IMR-90 (cell line): ENCODE data around the gene FNDC3B. TPM values are rescaled to one million over a fixed set of nuclear protein-coding genes. Genes with fewer than 3 reads are reported as not detected.

Experiments
- ATAC-seq: fragments of 200-7000 bp; cut with Tn5 transposase; 2 replicates; pipeline ENCODE4 v1.9.1; 2020; ENCODE audit warnings: low read depth, mild to moderate bottlenecking, moderate library complexity
- BruUV-seq: library from RNA; stranded (reverse); fragments of 400-500 nt; replicated peaks from 2 replicates; lab custom pipeline; 2021; lab: Mats Ljungman, UMichigan
- CTCF ChIA-PET: fragments of 300-600 bp; formaldehyde crosslinking; extraction: SDS; loops from one replicate; lab custom pipeline; 2021; ENCODE audit warnings: antibody characterized with exemption; lab: Yijun Ruan, JAX
- POLR2A ChIA-PET: fragments of 300-600 bp; sonication (Branson Sonifier 250); formaldehyde crosslinking; loops from one replicate; lab custom pipeline; 2022; ENCODE audit warnings: antibody characterized with exemption; ENCODE audit not compliant: unreplicated experiment; lab: Charles Lee
- DNase-seq: peaks from one replicate; pipeline ENCODE4 v3.0.0; 2013
- H2AFZ ChIP-seq: replicated peaks from 2 replicates; pipeline ENCODE3; 2013; ENCODE audit warnings: low read length, mild to moderate bottlenecking; ENCODE audit not compliant: poor library complexity
- H2AK5ac ChIP-seq: 2 replicates; pipeline ENCODE4 v1.6.1; 2013; ENCODE audit warnings: low read depth, low read length, inconsistent platforms
- H2AK9ac ChIP-seq: replicated peaks from 2 replicates; pipeline ENCODE3; 2013; ENCODE audit warnings: mild to moderate bottlenecking, low read depth, low read length, moderate library complexity; ENCODE audit not compliant: poor library complexity
- H2BK120ac ChIP-seq: 2 replicates; pipeline ENCODE4 v1.6.1; 2013; ENCODE audit warnings: low read depth, low read length, inconsistent platforms
- H2BK15ac ChIP-seq: 3 replicates; pipeline ENCODE4 v1.6.1; 2013; ENCODE audit warnings: low read depth, low read length, inconsistent platforms
- H2BK20ac ChIP-seq: 2 replicates; pipeline ENCODE4 v1.6.1; 2013; ENCODE audit warnings: low read depth, mild to moderate bottlenecking, inconsistent platforms, low read length, moderate library complexity
- H2BK5ac ChIP-seq: 2 replicates; pipeline ENCODE4 v1.6.1; 2013; ENCODE audit warnings: mild to moderate bottlenecking, low read depth, low read length, inconsistent platforms; ENCODE audit not compliant: poor library complexity, severe bottlenecking
- H3K14ac ChIP-seq: replicated peaks from 2 replicates; pipeline ENCODE4 v1.6.1; 2013; ENCODE audit warnings: low read depth, low read length, inconsistent platforms
- H3K18ac ChIP-seq: 2 replicates; pipeline ENCODE4 v1.6.1; 2013; ENCODE audit warnings: low read depth, low read length, control low read depth
- H3K23ac ChIP-seq: 2 replicates; pipeline ENCODE4 v1.6.1; 2013; ENCODE audit warnings: low read depth, low read length, inconsistent platforms
- H3K27ac ChIP-seq: 2 replicates; pipeline ENCODE4 v1.5.1; 2013; ENCODE audit warnings: mild to moderate bottlenecking, control low read depth, low read length; ENCODE audit not compliant: insufficient read depth
- H3K27me3 ChIP-seq: 2 replicates; pipeline ENCODE4 v1.6.1; 2013; ENCODE audit warnings: low read length; ENCODE audit not compliant: control insufficient read depth, insufficient read depth
- H3K36me3 ChIP-seq: 2 replicates; pipeline ENCODE4 v1.6.1; 2013; ENCODE audit warnings: low read length, mixed read lengths; ENCODE audit not compliant: control insufficient read depth, insufficient read depth
- H3K4ac ChIP-seq: 2 replicates; pipeline ENCODE4 v1.6.1; 2013; ENCODE audit warnings: low read depth, low read length, inconsistent platforms
- H3K4me1 ChIP-seq: 2 replicates; pipeline ENCODE4 v1.6.1; 2013; ENCODE audit warnings: low read length, mixed read lengths; ENCODE audit not compliant: control insufficient read depth, insufficient read depth
- H3K4me2 ChIP-seq: 2 replicates; pipeline ENCODE4 v1.6.1; 2013; ENCODE audit warnings: low read depth, mild to moderate bottlenecking, control low read depth, low read length, moderate library complexity
- H3K4me3 ChIP-seq: 2 replicates; pipeline ENCODE4 v1.5.1; 2013; ENCODE audit warnings: low read depth, mild to moderate bottlenecking, control low read depth, low read length, moderate library complexity; ENCODE audit not compliant: insufficient read depth
- H3K56ac ChIP-seq: 2 replicates; pipeline ENCODE4 v1.6.1; 2013; ENCODE audit warnings: low read length, inconsistent platforms; ENCODE audit not compliant: insufficient read depth; ENCODE audit errors: extremely low read depth
- H3K79me1 ChIP-seq, 2 experiments: 2 replicates each; pipeline ENCODE4 v1.6.1; 2013; ENCODE audit warnings: low read length in 2 of 2, inconsistent platforms in 1 of 2, low read depth in 1 of 2
- H3K9ac ChIP-seq: 2 replicates; pipeline ENCODE4 v1.6.1; 2013; ENCODE audit warnings: low read depth, low read length, control low read depth
- H3K9me1 ChIP-seq: 2 replicates; pipeline ENCODE4 v1.6.1; 2013; ENCODE audit warnings: low read length, inconsistent platforms; ENCODE audit not compliant: insufficient read depth
- H3K9me3 ChIP-seq: 2 replicates; pipeline ENCODE4 v1.6.1; 2013; ENCODE audit warnings: low read length; ENCODE audit not compliant: control insufficient read depth, insufficient read depth
- H4K20me1 ChIP-seq: 2 replicates; pipeline ENCODE4 v1.6.1; 2013; ENCODE audit warnings: low read length, inconsistent platforms; ENCODE audit not compliant: insufficient read depth
- H4K5ac ChIP-seq: 2 replicates; pipeline ENCODE4 v1.6.1; 2013; ENCODE audit warnings: mild to moderate bottlenecking, low read depth, low read length, control low read depth
- H4K8ac ChIP-seq, 2 experiments: 2 replicates each; pipeline ENCODE4 v1.6.1; 2013; ENCODE audit warnings: low read depth in 2 of 2, low read length in 2 of 2, control low read depth in 1 of 2, inconsistent platforms in 1 of 2
- H4K91ac ChIP-seq: 2 replicates; pipeline ENCODE4 v1.6.1; 2013; ENCODE audit warnings: low read depth, low read length, inconsistent platforms; ENCODE audit not compliant: insufficient read depth
- BHLHE40 ChIP-seq: fragments of 150-350 bp; IDR thresholded peaks from 2 replicates; pipeline ENCODE4 v1.6.1; 2016; ENCODE audit warnings: mild to moderate bottlenecking, low read depth, low read length
- CHD1 ChIP-seq: IDR thresholded peaks from 2 replicates; pipeline ENCODE4 v1.6.1; 2012; ENCODE audit warnings: low read depth, low read length, improper control_type of control experiment
- CTCF ChIP-seq: conservative IDR thresholded peaks from 2 replicates; pipeline ENCODE4 v1.5.1; 2012; ENCODE audit warnings: mild to moderate bottlenecking, low read depth, low read length, improper control_type of control experiment
- ELK1 ChIP-seq: fragments of 150-350 bp; IDR thresholded peaks from 2 replicates; pipeline ENCODE4 v1.6.1; 2016; ENCODE audit warnings: low read depth, mild to moderate bottlenecking, low read length, moderate library complexity, borderline replicate concordance
- FOS ChIP-seq: fragments of 150-350 bp; IDR thresholded peaks from 2 replicates; pipeline ENCODE4 v1.6.1; 2016; ENCODE audit warnings: low read depth, low read length
- MAFK ChIP-seq: IDR thresholded peaks from 2 replicates; pipeline ENCODE4 v1.6.1; 2012; ENCODE audit warnings: low read depth, low read length, improper control_type of control experiment
- MXI1 ChIP-seq: IDR thresholded peaks from 2 replicates; pipeline ENCODE4 v1.6.1; 2012; ENCODE audit warnings: low read depth, mild to moderate bottlenecking, low read length, moderate library complexity, borderline replicate concordance
- POLR2A ChIP-seq: IDR thresholded peaks from 2 replicates; pipeline ENCODE4 v1.6.1; 2012; ENCODE audit warnings: mild to moderate bottlenecking, low read depth, low read length
- RCOR1 ChIP-seq: IDR thresholded peaks from 2 replicates; pipeline ENCODE4 v1.6.1; 2012; ENCODE audit warnings: mild to moderate bottlenecking, low read length, improper control_type of control experiment; ENCODE audit not compliant: insufficient replicate concordance
- RFX5 ChIP-seq: IDR thresholded peaks from 2 replicates; pipeline ENCODE4 v1.8.0; 2012; ENCODE audit warnings: low read depth, mild to moderate bottlenecking, low read length, moderate library complexity
- SMC3 ChIP-seq: fragments of 150-350 bp; IDR thresholded peaks from 2 replicates; pipeline ENCODE4 v1.6.1; 2016; ENCODE audit warnings: low read depth, mild to moderate bottlenecking, antibody characterized with exemption, low read length, moderate library complexity
- USF2 ChIP-seq: fragments of 150-350 bp; IDR thresholded peaks from 2 replicates; pipeline ENCODE4 v1.6.1; 2017; ENCODE audit warnings: mild to moderate bottlenecking, antibody characterized with exemption, low read length, low read depth
- WGBS, 2 experiments: methylation state at CpG; one replicate each; pipeline versions ENCODE4 v1.1.5 to v1.1.7; 2013; ENCODE audit warnings: missing lambda C conversion rate in 2 of 2; ENCODE audit not compliant: insufficient read length in 1 of 2; ENCODE audit errors: extremely low coverage in 2 of 2; 5-methylcytosine and 5-hydroxymethylcytosine counted together
- dilution Hi-C: fragments of 300-500 bp; cut with HindIII; formaldehyde crosslinking; loops from one replicate; pipeline ENCODE4 v1.14.3; 2018; ENCODE audit warnings: low sequenced_read_pairs; ENCODE audit not compliant: unreplicated experiment
- in situ Hi-C: fragments of 300-500 bp; cut with MboI; formaldehyde crosslinking; loops from 3 replicates; pipeline ENCODE4 v1.14.3; 2019; ENCODE audit warnings: low sequenced_read_pairs, inconsistent platforms, mixed read lengths
- intact Hi-C: fragments of 100-400 bp; cut with micrococcal nuclease; formaldehyde crosslinking; loops from 2 replicates; pipeline ENCODE4 v1.10.0; 2022
- polyA plus RNA-seq, 3 experiments: library from polyadenylated mRNA; depleted of rRNA; stranded (reverse); fragments of >200 nt; gene quantifications; 2 replicates each; pipeline ENCODE4 v1.2.3, GENCODE V29; 2012; ENCODE audit warnings: low replicate concordance in 1 of 3
- total RNA-seq: library from RNA; depleted of rRNA; stranded (reverse); fragments of >200 nt; gene quantifications from 2 replicates; pipeline ENCODE4 v1.2.3, GENCODE V29; 2012

The FNDC3B gene
- total and polyA plus RNA-seq, 2 of the 4 experiments (the other 2 are of a cell fraction), result 23.9 to 150 TPM

- Histone ChIP-seq H2BK5ac (peak overlapping the region; percentile 38), H3K4me1 (peaks cover 10% of the 10 kb centered on the region), H4K8ac (no peak overlapping the region), H3K56ac (no peak overlapping the region), H4K91ac (no peak overlapping the region), H3K4me2 (peak overlapping the region; percentile 53; the same call in 1 of the 2 replicates), H3K27ac (no peak overlapping the region), H2BK15ac (no peak overlapping the region), H4K5ac (peak overlapping the region; percentile 34; the same call in 1 of the 2 replicates), H3K79me1 (peaks cover 34 to 75% of the 10 kb centered on the region in 2 experiments), H3K23ac (no peak overlapping the region), H3K9me1 (peaks cover 16% of the 10 kb centered on the region), H3K18ac (peak overlapping the region; percentile 37; the same call in 1 of the 2 replicates), H3K9me3 (no peaks in the 10 kb centered on the region), H3K14ac (no peak overlapping the region), H3K9ac (no peak overlapping the region), H4K20me1 (peaks cover 79% of the 10 kb centered on the region), H3K36me3 (peaks cover 1% of the 10 kb centered on the region; the same call in 1 of the 2 replicates), H2AFZ (no peak overlapping the region), H3K4me3 (no peak overlapping the region), H2BK120ac (no peak overlapping the region), H3K4ac (no peak overlapping the region), H2AK5ac (no peak overlapping the region), H2AK9ac (no peak overlapping the region), H3K27me3 (no peaks in the 10 kb centered on the region), H2BK20ac (no peak overlapping the region)
- intact Hi-C loops, result no loop called here
- in situ Hi-C loops, result no loop called here
- no TSS peak for BruUV-seq
- dilution Hi-C loops, result no loop called here
- ChIA-PET POLR2A (interaction anchor here (0.5 kb wide), 1 partner anchor 507 kb away, joined by 3 read pairs; no protein-coding TSS in a partner anchor), CTCF (interaction anchor here (1.3 kb wide), 1 partner anchor 10 kb away, joined by 4 read pairs; no protein-coding TSS in a partner anchor)
- TF ChIP-seq POLR2A (no peak), ELK1 (no peak), RCOR1 (no peak), RFX5 (no peak), USF2 (no peak), MXI1 (no peak), FOS (no peak), CHD1 (no peak), CTCF (no peak), MAFK (no peak), SMC3 (no peak), BHLHE40 (no peak)
- no CpG with 5 or more reads among the region's 1 CpG for WGBS, 2 experiments
- DNase-seq (peak; percentile 49), ATAC-seq (peak; percentile 25)
Measured at GRCh38 chr3:172159376-172159775, 120.0 kb downstream of the FNDC3B start.
